Measurements from ENCODE around the gene NOS3.

The NOS3 gene

GRCh38 chr7:151032936-151033863 is 42.4 kb downstream of the NOS3 start:
- no peak for DNase-seq (ENCODE audit: low read depth)
- no peak overlapping the region for H3K4me3 ChIP-seq (ENCODE audit: low read depth, low read length)
- in situ Hi-C loops (cut with HindIII; ENCODE audit: low sequenced_read_pairs), result no loop called here
- TF ChIP-seq CTCF (IDR thresholded peaks at IDR 0.05; ENCODE audit: low read depth, low read length, missing control alignments), result peak; percentile 18

DNA sequence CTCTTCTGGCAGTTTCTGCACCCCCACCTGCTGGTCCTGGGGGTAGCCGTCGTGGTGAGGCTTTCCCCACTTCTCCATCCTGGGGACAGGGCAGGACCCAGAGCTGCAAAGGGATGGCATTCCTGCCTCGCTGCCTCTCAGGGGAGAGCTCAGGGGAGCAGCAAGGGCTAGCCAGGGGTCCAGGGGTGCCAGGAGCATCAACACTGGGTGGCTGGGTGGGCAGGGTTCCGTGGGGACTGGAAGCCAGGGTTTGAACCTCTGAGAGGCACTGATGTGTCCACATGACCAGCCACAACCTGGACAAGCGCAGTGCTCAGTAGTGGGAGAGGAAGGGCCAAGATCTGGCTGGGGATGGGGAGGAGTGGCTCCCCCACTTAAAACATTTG is 43.0 kb downstream of the NOS3 start:
- in situ Hi-C loops (cut with HindIII; ENCODE audit: low sequenced_read_pairs), result no loop called here
- DNase-seq (ENCODE audit: low read depth), result no peak
- H3K4me3 ChIP-seq (ENCODE audit: low read depth, low read length), result no peak overlapping the region
- no peak for TF ChIP-seq CTCF (IDR thresholded peaks at IDR 0.05; ENCODE audit: low read depth, low read length, missing control alignments)

GRCh38 chr7:151034312-151035025 is 43.7 kb downstream of the NOS3 start:
- in situ Hi-C loops (cut with HindIII; ENCODE audit: low sequenced_read_pairs), result no loop called here
- no peak for TF ChIP-seq CTCF (IDR thresholded peaks at IDR 0.05; ENCODE audit: low read depth, low read length, missing control alignments)
- H3K4me3 ChIP-seq (ENCODE audit: low read depth, low read length), result no peak overlapping the region
- DNase-seq (ENCODE audit: low read depth), result no peak

DNA sequence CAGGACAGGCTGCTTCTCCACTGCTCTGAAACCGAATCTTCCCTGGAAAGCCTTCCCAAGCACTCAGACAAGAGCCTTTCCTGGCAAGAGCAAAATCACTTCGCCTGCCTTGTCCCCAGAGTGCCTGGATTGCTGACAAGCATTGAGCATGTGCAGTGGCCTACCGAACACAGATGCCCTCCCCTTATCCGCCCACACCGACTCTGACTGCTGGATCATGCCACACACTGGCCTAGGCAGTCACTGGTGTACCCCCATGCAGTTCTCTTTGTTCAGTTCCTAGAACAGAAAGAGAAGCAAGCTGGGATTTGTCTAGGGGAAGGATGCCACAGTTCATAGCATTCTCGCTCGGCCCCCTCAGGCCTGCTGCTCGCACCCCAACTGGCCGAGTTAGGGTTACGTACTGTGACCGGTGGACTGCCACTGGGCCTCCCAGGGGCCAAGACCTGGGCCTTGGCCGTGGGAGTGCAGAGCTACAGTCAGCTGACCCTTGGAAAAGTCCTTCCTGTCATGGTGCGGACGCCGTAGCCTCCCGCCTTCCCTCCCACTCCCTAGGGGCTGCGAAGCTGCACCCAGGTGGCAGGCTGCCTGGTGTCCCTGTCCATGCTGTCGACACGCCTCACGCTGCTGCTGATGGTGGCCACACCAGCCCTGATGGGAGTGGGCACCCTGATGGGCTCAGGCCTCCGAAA is 44.4 kb downstream of the NOS3 start:
- DNase-seq (ENCODE audit: low read depth), result no peak
- no peak for TF ChIP-seq CTCF (IDR thresholded peaks at IDR 0.05; ENCODE audit: low read depth, low read length, missing control alignments)
- H3K4me3 ChIP-seq (ENCODE audit: low read depth, low read length), result no peak overlapping the region
- in situ Hi-C loops (cut with HindIII; ENCODE audit: low sequenced_read_pairs), result no loop called here

DNA sequence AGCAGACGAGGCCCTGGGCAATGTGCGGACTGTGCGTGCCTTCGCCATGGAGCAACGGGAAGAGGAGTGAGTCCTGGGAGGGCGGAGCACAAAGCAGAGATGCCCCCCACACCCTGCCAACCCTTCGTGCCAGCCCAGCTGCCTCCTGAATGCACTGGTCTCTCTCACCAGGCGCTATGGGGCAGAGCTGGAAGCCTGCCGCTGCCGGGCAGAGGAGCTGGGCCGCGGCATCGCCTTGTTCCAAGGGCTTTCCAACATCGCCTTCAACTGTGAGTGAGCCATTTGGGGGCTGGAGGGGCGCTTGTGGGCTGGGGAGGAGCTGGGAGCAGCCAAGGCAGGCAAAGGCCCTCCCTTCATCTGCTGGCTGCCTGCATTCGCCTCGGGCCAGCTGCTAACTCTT is 45.1 kb downstream of the NOS3 start:
- in situ Hi-C loops (cut with HindIII; ENCODE audit: low sequenced_read_pairs), result no loop called here
- H3K4me3 ChIP-seq (ENCODE audit: low read depth, low read length), result no peak overlapping the region

More for the DNA sequence above, 45.1 kb downstream of the NOS3 start:
- TF ChIP-seq CTCF (IDR thresholded peaks at IDR 0.05; ENCODE audit: low read depth, low read length, missing control alignments), result no peak
- DNase-seq (ENCODE audit: low read depth), result no peak
